AG09319 (cell line): ENCODE measurements around the gene DEDD2.

Experiments used
- DNase-seq: peaks from one replicate; pipeline ENCODE4 v3.0.0-alpha.2; 2010; ENCODE audit warnings: low read depth; ENCODE audit errors: extremely low read depth
- TF ChIP-seq, protein P1 (sequence below): IDR thresholded peaks from 2 replicates; pipeline ENCODE4 v1.5.1; 2011; ENCODE audit warnings: low read depth, mild to moderate bottlenecking, inconsistent platforms, low read length, moderate library complexity

DEDD2 gene

GRCh38 chr19:42176990-42177685 lies 40.3 kb downstream of the DEDD2 start:
- DNase-seq: peak; percentile 25
- TF ChIP-seq, protein P1, sequence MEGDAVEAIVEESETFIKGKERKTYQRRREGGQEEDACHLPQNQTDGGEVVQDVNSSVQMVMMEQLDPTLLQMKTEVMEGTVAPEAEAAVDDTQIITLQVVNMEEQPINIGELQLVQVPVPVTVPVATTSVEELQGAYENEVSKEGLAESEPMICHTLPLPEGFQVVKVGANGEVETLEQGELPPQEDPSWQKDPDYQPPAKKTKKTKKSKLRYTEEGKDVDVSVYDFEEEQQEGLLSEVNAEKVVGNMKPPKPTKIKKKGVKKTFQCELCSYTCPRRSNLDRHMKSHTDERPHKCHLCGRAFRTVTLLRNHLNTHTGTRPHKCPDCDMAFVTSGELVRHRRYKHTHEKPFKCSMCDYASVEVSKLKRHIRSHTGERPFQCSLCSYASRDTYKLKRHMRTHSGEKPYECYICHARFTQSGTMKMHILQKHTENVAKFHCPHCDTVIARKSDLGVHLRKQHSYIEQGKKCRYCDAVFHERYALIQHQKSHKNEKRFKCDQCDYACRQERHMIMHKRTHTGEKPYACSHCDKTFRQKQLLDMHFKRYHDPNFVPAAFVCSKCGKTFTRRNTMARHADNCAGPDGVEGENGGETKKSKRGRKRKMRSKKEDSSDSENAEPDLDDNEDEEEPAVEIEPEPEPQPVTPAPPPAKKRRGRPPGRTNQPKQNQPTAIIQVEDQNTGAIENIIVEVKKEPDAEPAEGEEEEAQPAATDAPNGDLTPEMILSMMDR: peak; percentile 31

GRCh38 chr19:42176649-42176989 lies 40.9 kb downstream of the DEDD2 start:
- TF ChIP-seq, protein P1: no peak
- DNase-seq: no peak

DNA sequence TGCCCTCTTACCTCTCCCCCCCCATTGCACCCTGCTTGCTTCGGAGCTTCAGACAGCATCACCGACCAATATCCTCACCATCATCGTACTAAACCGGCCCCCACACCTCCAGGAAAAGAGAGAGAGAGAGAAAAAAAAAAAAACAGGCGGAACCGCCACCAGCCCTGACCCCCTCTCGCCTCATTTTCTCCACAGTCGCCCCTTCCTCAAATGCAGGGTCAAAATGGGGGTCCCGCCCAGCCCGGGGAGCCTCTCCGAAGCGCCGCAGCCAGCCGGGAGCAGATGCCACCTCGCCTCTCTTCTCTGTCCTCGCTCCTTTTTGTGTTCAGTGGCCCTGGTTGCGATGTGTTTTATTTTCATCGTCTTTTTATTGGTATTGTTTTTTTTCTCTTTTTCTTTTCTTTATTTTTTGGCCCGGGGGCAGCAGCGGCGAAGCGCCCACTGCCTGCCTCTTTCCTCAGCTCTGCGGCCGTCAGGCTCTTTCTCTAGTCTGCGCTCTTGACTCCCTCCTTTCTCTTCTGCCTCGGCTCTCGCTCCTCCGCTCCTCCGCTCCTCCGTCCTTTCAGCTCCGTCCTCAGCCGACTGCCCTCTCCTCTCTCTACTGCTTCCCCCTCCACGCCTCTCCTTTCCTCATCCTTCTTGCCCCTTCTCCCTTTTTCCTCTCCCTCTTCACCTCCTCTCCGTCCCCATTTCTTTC lies 41.4 kb downstream of the DEDD2 start:
- DNase-seq: no peak
- TF ChIP-seq, protein P1: no peak

GRCh38 chr19:42174958-42175734 lies 42.3 kb downstream of the DEDD2 start:
- DNase-seq: no peak
- TF ChIP-seq, protein P1: no peak

DNA sequence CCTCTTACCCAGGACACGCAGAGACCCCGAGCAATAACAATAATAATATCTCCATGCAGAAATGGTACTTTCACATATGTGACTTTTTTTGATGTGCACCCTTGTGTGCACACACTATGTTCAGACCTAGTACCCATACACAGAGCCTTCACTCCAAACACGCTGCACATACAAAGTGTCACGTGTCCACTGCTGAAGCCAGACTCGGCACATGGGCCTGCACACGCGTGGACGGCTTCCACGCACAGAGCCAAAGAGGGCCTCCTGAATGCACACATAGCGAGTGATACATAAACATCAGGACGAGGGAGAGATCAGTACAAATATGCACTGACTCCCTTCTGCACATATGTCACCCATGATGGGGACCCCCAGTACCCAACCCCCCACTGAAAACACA lies 43.3 kb downstream of the DEDD2 start:
- no peak for DNase-seq
- TF ChIP-seq, protein P1: no peak

GRCh38 chr19:42173695-42174094 lies 43.8 kb downstream of the DEDD2 start:
- no peak for DNase-seq
- TF ChIP-seq, protein P1: no peak

- no peak for DNase-seq
- TF ChIP-seq, protein P1: no peak
Measured at GRCh38 chr19:42172261-42172660, 45.2 kb downstream of the DEDD2 start.
